K562 (cell line): ENCODE results near the gene USP2. TPM values are rescaled to one million over a fixed set of nuclear protein-coding genes. Genes with fewer than 3 reads are reported as not detected.

Experiments used
- ATAC-seq: fragments of 200-7000 bp; cut with Tn5 transposase; 3 replicates; pipeline ENCODE4 v1.9.1; 2020; ENCODE audit warnings: moderate library complexity
- BruUV-seq: library from RNA; stranded (reverse); fragments of 400-500 nt; replicated peaks from 2 replicates; lab custom pipeline; 2021; lab: Mats Ljungman, UMichigan
- CTCF ChIA-PET: fragments of 300-600 bp; formaldehyde crosslinking; extraction: SDS; loops from one replicate; lab custom pipeline; 2021; ENCODE audit warnings: low intra/inter-chr PET ratio; lab: Yijun Ruan, JAX
- POLR2A ChIA-PET: fragments of 300-600, 350-650 bp; sonication (Branson Sonifier 250); formaldehyde crosslinking; extraction: SDS; loops from one replicate; lab custom pipeline; 2021; ENCODE audit warnings: antibody characterized with exemption, inconsistent platforms; lab: Yijun Ruan, JAX
- DNase-seq, 4 experiments: peaks; one replicate each; pipeline versions ENCODE4 v3.0.0 to v3.0.0-alpha.2; 2011 to 2018; ENCODE audit warnings: low spot score in 3 of 4, mixed read lengths in 3 of 4; ENCODE audit errors: extremely low read depth in 1 of 4
- FAIRE-seq: peaks from 2 replicates; lab custom pipeline; 2011; peaks lifted over from hg19 to GRCh38; lab: Jason Lieb, UNC
- H2AFZ ChIP-seq: 2 replicates; pipeline ENCODE4 v1.6.0; 2011; ENCODE audit warnings: low read depth, low read length, control low read depth, inconsistent platforms
- H3K27ac ChIP-seq: fragments of 200-600 bp; 3 replicates; pipeline ENCODE4 v1.8.0; 2011; ENCODE audit warnings: low read depth, mild to moderate bottlenecking, control low read depth, inconsistent platforms, low read length, moderate library complexity, mixed read lengths; ENCODE audit errors: extremely low read depth
- H3K27me3 ChIP-seq, 2 experiments: fragments of 300-600 bp in 1 of 2; 2 replicates in 1 of 2; 3 replicates in 1 of 2; pipeline versions ENCODE4 v1.6.0 to v1.8.0; 2011; ENCODE audit warnings: inconsistent platforms in 2 of 2, low read length in 2 of 2, mild to moderate bottlenecking in 1 of 2, mixed read lengths in 1 of 2, moderate library complexity in 1 of 2; ENCODE audit not compliant: control insufficient read depth in 2 of 2, insufficient read depth in 2 of 2
- H3K36me3 ChIP-seq: fragments of 300-600 bp; 3 replicates; pipeline ENCODE4 v1.8.0; 2011; ENCODE audit warnings: mild to moderate bottlenecking, low read length, inconsistent platforms; ENCODE audit not compliant: control insufficient read depth, insufficient read depth
- H3K4me1 ChIP-seq, 2 experiments: fragments of 200-600 bp in 1 of 2; replicated peaks in 1 of 2; 2 replicates in 1 of 2; 3 replicates in 1 of 2; pipeline versions ENCODE4 v1.5.1 to v1.8.0; 2011; ENCODE audit warnings: inconsistent platforms in 2 of 2, low read length in 2 of 2, mild to moderate bottlenecking in 1 of 2, mixed read lengths in 1 of 2, moderate library complexity in 1 of 2; ENCODE audit not compliant: control insufficient read depth in 2 of 2, insufficient read depth in 2 of 2
- H3K4me2 ChIP-seq: 2 replicates; pipeline ENCODE4 v1.6.1; 2011; ENCODE audit warnings: low read length, control low read depth, inconsistent platforms, mixed read lengths; ENCODE audit not compliant: insufficient read depth
- H3K4me3 ChIP-seq: fragments of 200-600 bp; sonication (generic), shearing (Covaris generic); 2 replicates; pipeline ENCODE4 v1.5.1; 2016; ENCODE audit warnings: control low read depth, inconsistent platforms
- H3K79me2 ChIP-seq: fragments of 200-600 bp; 3 replicates; pipeline ENCODE4 v1.8.0; 2011; ENCODE audit warnings: low read length, inconsistent platforms; ENCODE audit not compliant: control insufficient read depth, insufficient read depth
- H3K9ac ChIP-seq, 2 experiments: 2 replicates each; pipeline versions ENCODE4 v1.6.0 to v1.6.1; 2011; ENCODE audit warnings: low read depth in 2 of 2, low read length in 2 of 2, control low read depth in 1 of 2, inconsistent platforms in 1 of 2, mild to moderate bottlenecking in 1 of 2, mixed read lengths in 1 of 2; ENCODE audit not compliant: insufficient read depth in 1 of 2
- H3K9me1 ChIP-seq: one replicate; pipeline ENCODE4 v1.6.0; 2011; ENCODE audit warnings: inconsistent platforms, mild to moderate bottlenecking, low read length, moderate library complexity; ENCODE audit not compliant: control insufficient read depth, insufficient read depth
- H3K9me3 ChIP-seq: replicated peaks from 2 replicates; pipeline ENCODE4 v1.5.1; 2011; ENCODE audit warnings: low read depth, low read length, inconsistent platforms; ENCODE audit not compliant: control insufficient read depth, insufficient read depth
- H4K20me1 ChIP-seq: replicated peaks from 2 replicates; pipeline ENCODE4 v1.6.1; 2011; ENCODE audit warnings: low read length, inconsistent platforms, mixed read lengths; ENCODE audit not compliant: control insufficient read depth, insufficient read depth
- COPS2 ChIP-seq: fragments of 450-650 bp; conservative IDR thresholded peaks from 2 replicates; pipeline ENCODE4 v1.6.1; 2016; ENCODE audit warnings: mild to moderate bottlenecking, moderate library complexity
- FOXJ3 ChIP-seq: sonication (generic); formaldehyde crosslinking; IDR thresholded peaks from 2 replicates; pipeline ENCODE4 v1.4.0; 2020; ENCODE audit warnings: mild to moderate bottlenecking, missing genetic modification reagents
- GATAD2A ChIP-seq: fragments of 450-650 bp; IDR thresholded peaks from 2 replicates; pipeline ENCODE4 v1.6.1; 2017
- HDGF ChIP-seq: fragments of 450-650 bp; IDR thresholded peaks from 2 replicates; pipeline ENCODE4 v1.6.1; 2016
- ILF3 ChIP-seq: fragments of 450-650 bp; IDR thresholded peaks from 2 replicates; pipeline ENCODE4 v1.6.1; 2018; ENCODE audit warnings: antibody characterized with exemption, mild to moderate bottlenecking, moderate library complexity, borderline replicate concordance
- NCOA2 ChIP-seq, 2 experiments: fragments of 450-650 bp; IDR thresholded peaks; 2 replicates each; pipeline ENCODE4 v1.6.1; 2018; ENCODE audit warnings: mild to moderate bottlenecking in 2 of 2, moderate library complexity in 1 of 2; ENCODE audit not compliant: partially characterized antibody in 2 of 2
- PRPF4 ChIP-seq: fragments of 200-400 bp; formaldehyde crosslinking; IDR thresholded peaks from one replicate; pipeline ENCODE4 v1.6.1; 2017; ENCODE audit warnings: low read length, low read depth, mild to moderate bottlenecking; ENCODE audit not compliant: insufficient read depth, poor library complexity, severe bottlenecking
- RFX7 ChIP-seq: fragments of 250-450 bp; sonication (Bioruptor Pico); IDR thresholded peaks from 2 replicates; pipeline ENCODE4 v1.5.1; 2021; ENCODE audit warnings: mild to moderate bottlenecking
- ZNF347 ChIP-seq: fragments of 450-650 bp; formaldehyde crosslinking; IDR thresholded peaks from 2 replicates; pipeline ENCODE4 v1.4.0; 2020; ENCODE audit warnings: low read depth, mild to moderate bottlenecking, moderate library complexity
- WGBS: fragments of 100-300 bp; shearing (Covaris generic); methylation state at CpG from one replicate; pipeline ENCODE4 v1.1.6; 2016; ENCODE audit warnings: low coverage, mixed read lengths; ENCODE audit not compliant: insufficient coverage; ENCODE audit errors: missing lambda C conversion rate; 5-methylcytosine and 5-hydroxymethylcytosine counted together
- in situ Hi-C: fragments of 300-500 bp; cut with MboI; formaldehyde crosslinking; loops from 4 replicates; pipeline ENCODE4 v1.15.0; 2018; ENCODE audit warnings: inconsistent platforms, mixed read lengths
- intact Hi-C: fragments of 100-400 bp; cut with micrococcal nuclease; formaldehyde crosslinking; loops from 2 replicates; pipeline ENCODE4 v1.14.2; 2022
- polyA plus RNA-seq, 8 experiments: library from polyadenylated mRNA; depleted of rRNA in 4 of 8; stranded (reverse) in 5 of 8; unstranded in 3 of 8; fragments of >200 nt; fragmentation: Nextera tagmentation in 2 of 8; fragmentation: Illumina TruSeq in 1 of 8; extraction: Ambion mirVana in 2 of 8; extraction: Trizol in 1 of 8; gene quantifications; 2 replicates each; pipeline versions ENCODE4 v1.2.1 to v1.2.3, GENCODE V29; 2011 to 2014; ENCODE audit warnings: inconsistent platforms in 1 of 8, missing spikeins in 1 of 8
- total RNA-seq, 7 experiments: library from RNA; depleted of rRNA in 6 of 7; stranded (reverse); fragments of >200 nt in 6 of 7; fragmentation: Illumina TruSeq in 2 of 7; extraction: Trizol in 2 of 7; gene quantifications; 2 replicates each; pipeline versions ENCODE4 v1.2.1 to v1.2.3, GENCODE V29; 2011 to 2021; ENCODE audit warnings: low replicate concordance in 1 of 7
- TF ChIP-seq, protein P1 (sequence below): sonication (generic); formaldehyde crosslinking; IDR thresholded peaks from 2 replicates; pipeline ENCODE4 v1.8.0; 2023; ENCODE audit warnings: mild to moderate bottlenecking, missing genetic modification reagents
- TF ChIP-seq, protein P2 (sequence below): fragments of 200-400 bp; formaldehyde crosslinking; IDR thresholded peaks from 2 replicates; pipeline ENCODE4 v1.6.1; 2017; ENCODE audit warnings: mild to moderate bottlenecking, low read depth, low read length, moderate library complexity
- TF ChIP-seq, protein P3 (sequence below): fragments of 250-450 bp; sonication (Bioruptor Pico); IDR thresholded peaks from 2 replicates; pipeline ENCODE4 v1.8.0; 2021; ENCODE audit warnings: moderate library complexity, mild to moderate bottlenecking, inconsistent platforms
- TF ChIP-seq, protein P4 (sequence below): sonication (generic); formaldehyde crosslinking; IDR thresholded peaks from 2 replicates; pipeline ENCODE4 v1.8.0; 2022; ENCODE audit warnings: mild to moderate bottlenecking, missing genetic modification reagents
- TF ChIP-seq, protein P5 (sequence below): fragments of 450-650 bp; conservative IDR thresholded peaks from 2 replicates; pipeline ENCODE4 v1.6.1; 2016; ENCODE audit warnings: missing genetic modification characterization, low read depth, mild to moderate bottlenecking, control low read depth, missing compliant biosample characterization

The USP2 gene
- total and polyA plus RNA-seq, 9 of the 15 experiments (the other 6 are each of a cell fraction or from before 2014, with no cell fraction given), result 2.8 to 16.9 (median 3.9) TPM

DNA sequence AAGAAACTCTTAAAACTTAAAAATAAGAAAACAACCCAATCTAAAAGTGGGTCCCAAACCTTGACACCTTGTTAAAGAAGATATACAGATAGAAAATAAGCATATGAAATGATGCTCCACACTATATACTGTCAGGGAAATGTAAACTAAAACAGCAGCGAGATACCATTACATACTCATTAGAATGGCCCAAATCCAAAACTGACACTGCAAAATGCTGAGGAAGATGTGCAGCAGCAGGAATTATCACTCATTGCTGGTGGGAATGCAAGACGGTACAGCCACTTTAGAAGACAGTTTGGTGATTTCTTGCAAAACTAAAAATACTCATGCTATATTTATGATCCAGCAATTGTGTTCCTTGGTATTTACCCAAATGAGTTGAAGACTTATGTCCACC, 52.2 kb downstream of the USP2 start:
- POLR2A ChIA-PET, result interaction anchor here (0.7 kb wide), 1 partner anchor 39 kb away, joined by 4 read pairs; no protein-coding TSS in a partner anchor
- no peak for ATAC-seq
- H3K4me2 ChIP-seq, result no peak overlapping the region
- TF ChIP-seq PRPF4 (no peak), GATAD2A (no peak), FOXJ3 (CRISPR knock-in tag) (no peak), RFX7 (CRISPR knock-in tag) (no peak), HDGF (no peak), NCOA2 (IDR thresholded peaks at IDR 0.05; ENCODE audit: partially characterized antibody in 2 of 2) (no peak), COPS2 (no peak), ZNF347 (CRISPR knock-in tag) (no peak), ILF3 (no peak)
- TF ChIP-seq, protein P1, sequence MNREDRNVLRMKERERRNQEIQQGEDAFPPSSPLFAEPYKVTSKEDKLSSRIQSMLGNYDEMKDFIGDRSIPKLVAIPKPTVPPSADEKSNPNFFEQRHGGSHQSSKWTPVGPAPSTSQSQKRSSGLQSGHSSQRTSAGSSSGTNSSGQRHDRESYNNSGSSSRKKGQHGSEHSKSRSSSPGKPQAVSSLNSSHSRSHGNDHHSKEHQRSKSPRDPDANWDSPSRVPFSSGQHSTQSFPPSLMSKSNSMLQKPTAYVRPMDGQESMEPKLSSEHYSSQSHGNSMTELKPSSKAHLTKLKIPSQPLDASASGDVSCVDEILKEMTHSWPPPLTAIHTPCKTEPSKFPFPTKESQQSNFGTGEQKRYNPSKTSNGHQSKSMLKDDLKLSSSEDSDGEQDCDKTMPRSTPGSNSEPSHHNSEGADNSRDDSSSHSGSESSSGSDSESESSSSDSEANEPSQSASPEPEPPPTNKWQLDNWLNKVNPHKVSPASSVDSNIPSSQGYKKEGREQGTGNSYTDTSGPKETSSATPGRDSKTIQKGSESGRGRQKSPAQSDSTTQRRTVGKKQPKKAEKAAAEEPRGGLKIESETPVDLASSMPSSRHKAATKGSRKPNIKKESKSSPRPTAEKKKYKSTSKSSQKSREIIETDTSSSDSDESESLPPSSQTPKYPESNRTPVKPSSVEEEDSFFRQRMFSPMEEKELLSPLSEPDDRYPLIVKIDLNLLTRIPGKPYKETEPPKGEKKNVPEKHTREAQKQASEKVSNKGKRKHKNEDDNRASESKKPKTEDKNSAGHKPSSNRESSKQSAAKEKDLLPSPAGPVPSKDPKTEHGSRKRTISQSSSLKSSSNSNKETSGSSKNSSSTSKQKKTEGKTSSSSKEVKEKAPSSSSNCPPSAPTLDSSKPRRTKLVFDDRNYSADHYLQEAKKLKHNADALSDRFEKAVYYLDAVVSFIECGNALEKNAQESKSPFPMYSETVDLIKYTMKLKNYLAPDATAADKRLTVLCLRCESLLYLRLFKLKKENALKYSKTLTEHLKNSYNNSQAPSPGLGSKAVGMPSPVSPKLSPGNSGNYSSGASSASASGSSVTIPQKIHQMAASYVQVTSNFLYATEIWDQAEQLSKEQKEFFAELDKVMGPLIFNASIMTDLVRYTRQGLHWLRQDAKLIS (CRISPR knock-in tag), result no peak
- TF ChIP-seq, protein P2, sequence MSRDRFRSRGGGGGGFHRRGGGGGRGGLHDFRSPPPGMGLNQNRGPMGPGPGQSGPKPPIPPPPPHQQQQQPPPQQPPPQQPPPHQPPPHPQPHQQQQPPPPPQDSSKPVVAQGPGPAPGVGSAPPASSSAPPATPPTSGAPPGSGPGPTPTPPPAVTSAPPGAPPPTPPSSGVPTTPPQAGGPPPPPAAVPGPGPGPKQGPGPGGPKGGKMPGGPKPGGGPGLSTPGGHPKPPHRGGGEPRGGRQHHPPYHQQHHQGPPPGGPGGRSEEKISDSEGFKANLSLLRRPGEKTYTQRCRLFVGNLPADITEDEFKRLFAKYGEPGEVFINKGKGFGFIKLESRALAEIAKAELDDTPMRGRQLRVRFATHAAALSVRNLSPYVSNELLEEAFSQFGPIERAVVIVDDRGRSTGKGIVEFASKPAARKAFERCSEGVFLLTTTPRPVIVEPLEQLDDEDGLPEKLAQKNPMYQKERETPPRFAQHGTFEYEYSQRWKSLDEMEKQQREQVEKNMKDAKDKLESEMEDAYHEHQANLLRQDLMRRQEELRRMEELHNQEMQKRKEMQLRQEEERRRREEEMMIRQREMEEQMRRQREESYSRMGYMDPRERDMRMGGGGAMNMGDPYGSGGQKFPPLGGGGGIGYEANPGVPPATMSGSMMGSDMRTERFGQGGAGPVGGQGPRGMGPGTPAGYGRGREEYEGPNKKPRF, result no peak
- TF ChIP-seq, protein P3, sequence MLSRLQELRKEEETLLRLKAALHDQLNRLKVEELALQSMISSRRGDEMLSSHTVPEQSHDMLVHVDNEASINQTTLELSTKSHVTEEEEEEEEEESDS (CRISPR knock-in tag), result no peak
- TF ChIP-seq, protein P4, sequence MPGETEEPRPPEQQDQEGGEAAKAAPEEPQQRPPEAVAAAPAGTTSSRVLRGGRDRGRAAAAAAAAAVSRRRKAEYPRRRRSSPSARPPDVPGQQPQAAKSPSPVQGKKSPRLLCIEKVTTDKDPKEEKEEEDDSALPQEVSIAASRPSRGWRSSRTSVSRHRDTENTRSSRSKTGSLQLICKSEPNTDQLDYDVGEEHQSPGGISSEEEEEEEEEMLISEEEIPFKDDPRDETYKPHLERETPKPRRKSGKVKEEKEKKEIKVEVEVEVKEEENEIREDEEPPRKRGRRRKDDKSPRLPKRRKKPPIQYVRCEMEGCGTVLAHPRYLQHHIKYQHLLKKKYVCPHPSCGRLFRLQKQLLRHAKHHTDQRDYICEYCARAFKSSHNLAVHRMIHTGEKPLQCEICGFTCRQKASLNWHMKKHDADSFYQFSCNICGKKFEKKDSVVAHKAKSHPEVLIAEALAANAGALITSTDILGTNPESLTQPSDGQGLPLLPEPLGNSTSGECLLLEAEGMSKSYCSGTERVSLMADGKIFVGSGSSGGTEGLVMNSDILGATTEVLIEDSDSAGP (CRISPR knock-in tag), result no peak
- TF ChIP-seq, protein P5, sequence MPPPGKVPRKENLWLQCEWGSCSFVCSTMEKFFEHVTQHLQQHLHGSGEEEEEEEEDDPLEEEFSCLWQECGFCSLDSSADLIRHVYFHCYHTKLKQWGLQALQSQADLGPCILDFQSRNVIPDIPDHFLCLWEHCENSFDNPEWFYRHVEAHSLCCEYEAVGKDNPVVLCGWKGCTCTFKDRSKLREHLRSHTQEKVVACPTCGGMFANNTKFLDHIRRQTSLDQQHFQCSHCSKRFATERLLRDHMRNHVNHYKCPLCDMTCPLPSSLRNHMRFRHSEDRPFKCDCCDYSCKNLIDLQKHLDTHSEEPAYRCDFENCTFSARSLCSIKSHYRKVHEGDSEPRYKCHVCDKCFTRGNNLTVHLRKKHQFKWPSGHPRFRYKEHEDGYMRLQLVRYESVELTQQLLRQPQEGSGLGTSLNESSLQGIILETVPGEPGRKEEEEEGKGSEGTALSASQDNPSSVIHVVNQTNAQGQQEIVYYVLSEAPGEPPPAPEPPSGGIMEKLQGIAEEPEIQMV, result no peak

More for the DNA sequence above, 52.2 kb downstream of the USP2 start:
- no TSS peak for BruUV-seq
- Histone ChIP-seq H3K27me3 (no peaks in the 10 kb centered on the region), H3K36me3 (no peaks in the 10 kb centered on the region), H3K79me2 (no peaks in the 10 kb centered on the region), H3K27ac (no peak overlapping the region), H3K9me3 (no peaks in the 10 kb centered on the region), H3K9ac (no peak overlapping the region), H3K4me1 (peaks cover 0 to 3% of the 10 kb centered on the region in 2 experiments; a peak in 3 of 5 replicates), H3K4me3 (no peak overlapping the region), H2AFZ (0 out of 2 replicates have a peak overlapping the region, but pooled peaks have one; percentile 18), H3K9me1 (no peaks in the 10 kb centered on the region), H4K20me1 (no peaks in the 10 kb centered on the region)
- intact Hi-C loops, result no loop called here
- no peak for DNase-seq
- WGBS, result 22% methylated on average over 2 of the region's 2 CpGs
- in situ Hi-C loops, result no loop called here
- no peak for FAIRE-seq
- CTCF ChIA-PET, result no interaction called here
